IMR-90 (cell line): Measurements from ENCODE around the gene DPH6. TPM values are rescaled to one million over a fixed set of nuclear protein-coding genes. Genes with fewer than 3 reads are reported as not detected.

Source experiments
- ATAC-seq: fragments of 200-7000 bp; cut with Tn5 transposase; 2 replicates; pipeline ENCODE4 v1.9.1; 2020; ENCODE audit warnings: low read depth, mild to moderate bottlenecking, moderate library complexity
- BruUV-seq: library from RNA; stranded (reverse); fragments of 400-500 nt; replicated peaks from 2 replicates; lab custom pipeline; 2021; lab: Mats Ljungman, UMichigan
- CTCF ChIA-PET: fragments of 300-600 bp; formaldehyde crosslinking; extraction: SDS; loops from one replicate; lab custom pipeline; 2021; ENCODE audit warnings: antibody characterized with exemption; lab: Yijun Ruan, JAX
- POLR2A ChIA-PET: fragments of 300-600 bp; sonication (Branson Sonifier 250); formaldehyde crosslinking; loops from one replicate; lab custom pipeline; 2022; ENCODE audit warnings: antibody characterized with exemption; ENCODE audit not compliant: unreplicated experiment; lab: Charles Lee
- DNase-seq: peaks from one replicate; pipeline ENCODE4 v3.0.0; 2013
- H2AFZ ChIP-seq: replicated peaks from 2 replicates; pipeline ENCODE3; 2013; ENCODE audit warnings: low read length, mild to moderate bottlenecking; ENCODE audit not compliant: poor library complexity
- H2AK5ac ChIP-seq: 2 replicates; pipeline ENCODE4 v1.6.1; 2013; ENCODE audit warnings: low read depth, low read length, inconsistent platforms
- H2AK9ac ChIP-seq: replicated peaks from 2 replicates; pipeline ENCODE3; 2013; ENCODE audit warnings: mild to moderate bottlenecking, low read depth, low read length, moderate library complexity; ENCODE audit not compliant: poor library complexity
- H2BK120ac ChIP-seq: 2 replicates; pipeline ENCODE4 v1.6.1; 2013; ENCODE audit warnings: low read depth, low read length, inconsistent platforms
- H2BK15ac ChIP-seq: 3 replicates; pipeline ENCODE4 v1.6.1; 2013; ENCODE audit warnings: low read depth, low read length, inconsistent platforms
- H2BK20ac ChIP-seq: 2 replicates; pipeline ENCODE4 v1.6.1; 2013; ENCODE audit warnings: low read depth, mild to moderate bottlenecking, inconsistent platforms, low read length, moderate library complexity
- H2BK5ac ChIP-seq: 2 replicates; pipeline ENCODE4 v1.6.1; 2013; ENCODE audit warnings: mild to moderate bottlenecking, low read depth, low read length, inconsistent platforms; ENCODE audit not compliant: poor library complexity, severe bottlenecking
- H3K14ac ChIP-seq: replicated peaks from 2 replicates; pipeline ENCODE4 v1.6.1; 2013; ENCODE audit warnings: low read depth, low read length, inconsistent platforms
- H3K18ac ChIP-seq: 2 replicates; pipeline ENCODE4 v1.6.1; 2013; ENCODE audit warnings: low read depth, low read length, control low read depth
- H3K23ac ChIP-seq: 2 replicates; pipeline ENCODE4 v1.6.1; 2013; ENCODE audit warnings: low read depth, low read length, inconsistent platforms
- H3K27ac ChIP-seq: 2 replicates; pipeline ENCODE4 v1.5.1; 2013; ENCODE audit warnings: mild to moderate bottlenecking, control low read depth, low read length; ENCODE audit not compliant: insufficient read depth
- H3K27me3 ChIP-seq: 2 replicates; pipeline ENCODE4 v1.6.1; 2013; ENCODE audit warnings: low read length; ENCODE audit not compliant: control insufficient read depth, insufficient read depth
- H3K36me3 ChIP-seq: 2 replicates; pipeline ENCODE4 v1.6.1; 2013; ENCODE audit warnings: low read length, mixed read lengths; ENCODE audit not compliant: control insufficient read depth, insufficient read depth
- H3K4ac ChIP-seq: 2 replicates; pipeline ENCODE4 v1.6.1; 2013; ENCODE audit warnings: low read depth, low read length, inconsistent platforms
- H3K4me1 ChIP-seq: 2 replicates; pipeline ENCODE4 v1.6.1; 2013; ENCODE audit warnings: low read length, mixed read lengths; ENCODE audit not compliant: control insufficient read depth, insufficient read depth
- H3K4me2 ChIP-seq: 2 replicates; pipeline ENCODE4 v1.6.1; 2013; ENCODE audit warnings: low read depth, mild to moderate bottlenecking, control low read depth, low read length, moderate library complexity
- H3K4me3 ChIP-seq: 2 replicates; pipeline ENCODE4 v1.5.1; 2013; ENCODE audit warnings: low read depth, mild to moderate bottlenecking, control low read depth, low read length, moderate library complexity; ENCODE audit not compliant: insufficient read depth
- H3K56ac ChIP-seq: 2 replicates; pipeline ENCODE4 v1.6.1; 2013; ENCODE audit warnings: low read length, inconsistent platforms; ENCODE audit not compliant: insufficient read depth; ENCODE audit errors: extremely low read depth
- H3K79me1 ChIP-seq, 2 experiments: 2 replicates each; pipeline ENCODE4 v1.6.1; 2013; ENCODE audit warnings: low read length in 2 of 2, inconsistent platforms in 1 of 2, low read depth in 1 of 2
- H3K9ac ChIP-seq: 2 replicates; pipeline ENCODE4 v1.6.1; 2013; ENCODE audit warnings: low read depth, low read length, control low read depth
- H3K9me1 ChIP-seq: 2 replicates; pipeline ENCODE4 v1.6.1; 2013; ENCODE audit warnings: low read length, inconsistent platforms; ENCODE audit not compliant: insufficient read depth
- H3K9me3 ChIP-seq: 2 replicates; pipeline ENCODE4 v1.6.1; 2013; ENCODE audit warnings: low read length; ENCODE audit not compliant: control insufficient read depth, insufficient read depth
- H4K20me1 ChIP-seq: 2 replicates; pipeline ENCODE4 v1.6.1; 2013; ENCODE audit warnings: low read length, inconsistent platforms; ENCODE audit not compliant: insufficient read depth
- H4K5ac ChIP-seq: 2 replicates; pipeline ENCODE4 v1.6.1; 2013; ENCODE audit warnings: mild to moderate bottlenecking, low read depth, low read length, control low read depth
- H4K8ac ChIP-seq, 2 experiments: 2 replicates each; pipeline ENCODE4 v1.6.1; 2013; ENCODE audit warnings: low read depth in 2 of 2, low read length in 2 of 2, control low read depth in 1 of 2, inconsistent platforms in 1 of 2
- H4K91ac ChIP-seq: 2 replicates; pipeline ENCODE4 v1.6.1; 2013; ENCODE audit warnings: low read depth, low read length, inconsistent platforms; ENCODE audit not compliant: insufficient read depth
- CEBPB ChIP-seq: IDR thresholded peaks from 2 replicates; pipeline ENCODE4 v1.6.1; 2012; ENCODE audit warnings: low read depth, low read length, improper control_type of control experiment
- CHD1 ChIP-seq: IDR thresholded peaks from 2 replicates; pipeline ENCODE4 v1.6.1; 2012; ENCODE audit warnings: low read depth, low read length, improper control_type of control experiment
- ELK1 ChIP-seq: fragments of 150-350 bp; IDR thresholded peaks from 2 replicates; pipeline ENCODE4 v1.6.1; 2016; ENCODE audit warnings: low read depth, mild to moderate bottlenecking, low read length, moderate library complexity, borderline replicate concordance
- FOS ChIP-seq: fragments of 150-350 bp; IDR thresholded peaks from 2 replicates; pipeline ENCODE4 v1.6.1; 2016; ENCODE audit warnings: low read depth, low read length
- MAFK ChIP-seq: IDR thresholded peaks from 2 replicates; pipeline ENCODE4 v1.6.1; 2012; ENCODE audit warnings: low read depth, low read length, improper control_type of control experiment
- MAZ ChIP-seq: IDR thresholded peaks from 2 replicates; pipeline ENCODE4 v1.6.1; 2012; ENCODE audit warnings: low read depth, mild to moderate bottlenecking, low read length, improper control_type of control experiment, moderate library complexity, borderline replicate concordance
- MXI1 ChIP-seq: IDR thresholded peaks from 2 replicates; pipeline ENCODE4 v1.6.1; 2012; ENCODE audit warnings: low read depth, mild to moderate bottlenecking, low read length, moderate library complexity, borderline replicate concordance
- NFE2L2 ChIP-seq: fragments of 150-350 bp; IDR thresholded peaks from 2 replicates; pipeline ENCODE4 v1.6.1; 2016; ENCODE audit warnings: low read depth, mild to moderate bottlenecking, low read length
- RAD21 ChIP-seq: IDR thresholded peaks from 2 replicates; pipeline ENCODE4 v1.6.1; 2012; ENCODE audit warnings: low read length, improper control_type of control experiment
- RCOR1 ChIP-seq: IDR thresholded peaks from 2 replicates; pipeline ENCODE4 v1.6.1; 2012; ENCODE audit warnings: mild to moderate bottlenecking, low read length, improper control_type of control experiment; ENCODE audit not compliant: insufficient replicate concordance
- RFX5 ChIP-seq: IDR thresholded peaks from 2 replicates; pipeline ENCODE4 v1.8.0; 2012; ENCODE audit warnings: low read depth, mild to moderate bottlenecking, low read length, moderate library complexity
- SMC3 ChIP-seq: fragments of 150-350 bp; IDR thresholded peaks from 2 replicates; pipeline ENCODE4 v1.6.1; 2016; ENCODE audit warnings: low read depth, mild to moderate bottlenecking, antibody characterized with exemption, low read length, moderate library complexity
- USF2 ChIP-seq: fragments of 150-350 bp; IDR thresholded peaks from 2 replicates; pipeline ENCODE4 v1.6.1; 2017; ENCODE audit warnings: mild to moderate bottlenecking, antibody characterized with exemption, low read length, low read depth
- WGBS, 2 experiments: methylation state at CpG; one replicate each; pipeline versions ENCODE4 v1.1.5 to v1.1.7; 2013; ENCODE audit warnings: missing lambda C conversion rate in 2 of 2; ENCODE audit not compliant: insufficient read length in 1 of 2; ENCODE audit errors: extremely low coverage in 2 of 2; 5-methylcytosine and 5-hydroxymethylcytosine counted together
- dilution Hi-C: fragments of 300-500 bp; cut with HindIII; formaldehyde crosslinking; loops from one replicate; pipeline ENCODE4 v1.14.3; 2018; ENCODE audit warnings: low sequenced_read_pairs; ENCODE audit not compliant: unreplicated experiment
- in situ Hi-C: fragments of 300-500 bp; cut with MboI; formaldehyde crosslinking; loops from 3 replicates; pipeline ENCODE4 v1.14.3; 2019; ENCODE audit warnings: low sequenced_read_pairs, inconsistent platforms, mixed read lengths
- intact Hi-C: fragments of 100-400 bp; cut with micrococcal nuclease; formaldehyde crosslinking; loops from 2 replicates; pipeline ENCODE4 v1.10.0; 2022
- polyA plus RNA-seq, 3 experiments: library from polyadenylated mRNA; depleted of rRNA; stranded (reverse); fragments of >200 nt; gene quantifications; 2 replicates each; pipeline ENCODE4 v1.2.3, GENCODE V29; 2012; ENCODE audit warnings: low replicate concordance in 1 of 3
- total RNA-seq: library from RNA; depleted of rRNA; stranded (reverse); fragments of >200 nt; gene quantifications from 2 replicates; pipeline ENCODE4 v1.2.3, GENCODE V29; 2012

The DPH6 gene
- total and polyA plus RNA-seq, 2 of the 4 experiments (the other 2 are of a cell fraction), result 6.1 to 8.1 TPM

GRCh38 chr15:35550957-35551356, 5.0 kb upstream of the DPH6 start:
- in situ Hi-C loops, result no loop called here
- no peak overlapping the region for H3K18ac ChIP-seq

More at GRCh38 chr15:35550957-35551356, 5.0 kb upstream of the DPH6 start:
- H4K5ac ChIP-seq, result no peak overlapping the region
- no peak overlapping the region for H2AFZ ChIP-seq
- ATAC-seq (no peak), DNase-seq (no peak)
- H3K4me3 ChIP-seq, result no peak overlapping the region
- no CpG with 5 or more reads among the region's 5 CpGs for WGBS, 2 experiments
- no peaks in the 10 kb centered on the region for H3K4me1 ChIP-seq
- no peak overlapping the region for H4K91ac ChIP-seq
- no peak overlapping the region for H2BK5ac ChIP-seq
- H3K4me2 ChIP-seq, result no peak overlapping the region
- dilution Hi-C loops, result no loop called here
- no peaks in the 10 kb centered on the region for H3K9me3 ChIP-seq
- ChIA-PET CTCF (no interaction called here), POLR2A (no interaction called here)
- no peak overlapping the region for H2BK15ac ChIP-seq
- no peak overlapping the region for H2AK9ac ChIP-seq
- no peak for TF ChIP-seq MAFK
- no peak for TF ChIP-seq RCOR1
- TF ChIP-seq SMC3, result no peak
- TF ChIP-seq RFX5, result no peak
- TF ChIP-seq CEBPB, result no peak
- TF ChIP-seq MXI1, result no peak
- TF ChIP-seq ELK1, result no peak
- TF ChIP-seq MAZ, result no peak
- TF ChIP-seq CHD1, result no peak
- no peak for TF ChIP-seq NFE2L2
- no peak for TF ChIP-seq FOS
- no peak for TF ChIP-seq USF2
- no peak for TF ChIP-seq RAD21
- H3K36me3 ChIP-seq, result no peaks in the 10 kb centered on the region
- no peaks in the 10 kb centered on the region for H4K20me1 ChIP-seq
- H3K27me3 ChIP-seq, result no peaks in the 10 kb centered on the region
- no peak overlapping the region for H2BK120ac ChIP-seq
- H2AK5ac ChIP-seq, result no peak overlapping the region
- H3K79me1 ChIP-seq, result peaks cover 8 to 13% of the 10 kb centered on the region in 2 experiments; a peak in 3 of 4 replicates
- no peak overlapping the region for H3K23ac ChIP-seq
- H3K4ac ChIP-seq, result no peak overlapping the region
- no peak overlapping the region for H3K9ac ChIP-seq
- H3K9me1 ChIP-seq, result peaks cover 4% of the 10 kb centered on the region; the same call in 1 of the 2 replicates
- H2BK20ac ChIP-seq, result no peak overlapping the region
- H3K56ac ChIP-seq, result no peak overlapping the region
- H3K14ac ChIP-seq, result no peak overlapping the region
- H4K8ac ChIP-seq, result no peak overlapping the region
- intact Hi-C loops, result no loop called here
- no TSS peak for BruUV-seq
- no peak overlapping the region for H3K27ac ChIP-seq
